NCI-H2227 (cell line): ENCODE measurements around the gene PLPPR3.

Source experiments
- DNase-seq: peaks from one replicate; lab custom pipeline; 2025; ENCODE audit not compliant: unreplicated experiment; lab: John Stamatoyannopoulos, UW

PLPPR3 gene

GRCh38 chr19:778910-779653 lies 42.7 kb downstream of the PLPPR3 start:
- no peak for DNase-seq

- no peak for DNase-seq
Measured at GRCh38 chr19:776549-776948, 45.2 kb downstream of the PLPPR3 start.

GRCh38 chr19:772730-773436 lies 48.9 kb downstream of the PLPPR3 start:
- DNase-seq, result no peak

- DNase-seq, result no peak
Measured at GRCh38 chr19:772063-772462, 49.7 kb downstream of the PLPPR3 start.

- peak; percentile 63 for DNase-seq
Measured at GRCh38 chr19:771332-771785, 50.4 kb downstream of the PLPPR3 start.

GRCh38 chr19:769616-770015 lies 52.1 kb downstream of the PLPPR3 start:
- DNase-seq, result no peak

GRCh38 chr19:768424-768823 lies 53.3 kb downstream of the PLPPR3 start:
- DNase-seq, result no peak

GRCh38 chr19:765179-765738 lies 56.5 kb downstream of the PLPPR3 start:
- DNase-seq, result no peak

GRCh38 chr19:764301-764700 lies 57.5 kb downstream of the PLPPR3 start:
- DNase-seq, result no peak

- no peak for DNase-seq
Measured at GRCh38 chr19:763869-764268, 57.9 kb downstream of the PLPPR3 start.

- no peak for DNase-seq
Measured at GRCh38 chr19:763181-763580, 58.6 kb downstream of the PLPPR3 start.
